ENCODE data around the gene LYZL1.
"Not testable (repeated sequence)": the region's sequence is repeated elsewhere in the genome, so short reads cannot be mapped to it uniquely, and the experiment has no call there.

The LYZL1 gene

DNA sequence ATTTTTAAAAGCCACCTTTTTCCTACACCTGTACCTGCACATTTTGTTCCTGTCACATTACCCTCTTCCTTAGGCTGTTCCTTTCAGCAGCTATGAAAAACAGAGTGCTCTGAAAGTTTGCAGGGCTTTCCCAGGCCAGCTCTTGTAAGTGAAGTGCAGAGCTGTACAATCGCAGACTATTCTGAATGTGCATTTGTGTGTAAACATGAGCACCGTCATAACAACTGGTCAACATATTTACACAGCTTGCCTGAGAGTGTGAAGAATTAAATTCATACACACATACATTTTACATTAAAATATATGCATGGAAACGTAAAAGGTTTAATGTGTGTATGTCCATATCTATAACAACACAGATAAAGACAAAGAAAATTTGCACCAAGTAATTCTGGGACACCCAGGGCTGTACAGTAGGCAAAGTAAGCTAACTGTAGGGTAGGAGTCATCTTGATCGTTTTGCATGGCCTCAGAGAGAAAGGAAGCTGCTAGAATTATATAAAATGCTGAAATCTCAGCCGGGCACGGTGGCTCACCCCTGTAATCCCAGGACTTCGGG lies 23.6 kb upstream of the LYZL1 start:
- no peak for DNase-seq

- no peak for DNase-seq
These were observed 22.2 kb upstream of the LYZL1 start for GRCh38 chr10:29266641-29267040.

GRCh38 chr10:29268011-29268410 lies 20.9 kb upstream of the LYZL1 start:
- no peak for DNase-seq

GRCh38 chr10:29269486-29269885 lies 19.4 kb upstream of the LYZL1 start:
- DNase-seq = no peak

- no peak for DNase-seq
These were observed 18.0 kb upstream of the LYZL1 start for GRCh38 chr10:29270883-29271282.

- DNase-seq = no peak
These were observed 17.0 kb upstream of the LYZL1 start for GRCh38 chr10:29271877-29272276.

DNA sequence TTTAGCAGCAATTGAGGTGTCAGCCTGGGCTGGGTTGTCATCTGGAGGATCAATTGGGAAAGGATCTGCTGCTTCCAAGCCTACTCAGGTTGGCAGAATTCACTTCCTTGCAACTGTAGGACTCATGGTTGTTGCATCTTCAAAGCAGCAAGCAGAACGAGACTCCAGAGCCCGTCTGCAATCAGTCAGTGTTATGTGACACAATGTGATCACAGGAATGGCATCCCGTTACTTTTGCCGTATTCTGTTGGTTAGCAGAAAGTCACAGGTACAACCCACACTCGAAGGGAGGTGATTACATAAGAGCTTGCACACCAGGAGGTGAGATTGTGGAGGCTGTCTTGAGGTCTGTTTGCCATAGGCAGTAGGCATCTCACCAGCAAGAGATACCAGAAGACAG lies 15.4 kb upstream of the LYZL1 start:
- no peak for DNase-seq

GRCh38 chr10:29276251-29276850 lies 12.5 kb upstream of the LYZL1 start:
- no peak for DNase-seq

GRCh38 chr10:29277296-29277695 lies 11.6 kb upstream of the LYZL1 start:
- no peak for DNase-seq

DNA sequence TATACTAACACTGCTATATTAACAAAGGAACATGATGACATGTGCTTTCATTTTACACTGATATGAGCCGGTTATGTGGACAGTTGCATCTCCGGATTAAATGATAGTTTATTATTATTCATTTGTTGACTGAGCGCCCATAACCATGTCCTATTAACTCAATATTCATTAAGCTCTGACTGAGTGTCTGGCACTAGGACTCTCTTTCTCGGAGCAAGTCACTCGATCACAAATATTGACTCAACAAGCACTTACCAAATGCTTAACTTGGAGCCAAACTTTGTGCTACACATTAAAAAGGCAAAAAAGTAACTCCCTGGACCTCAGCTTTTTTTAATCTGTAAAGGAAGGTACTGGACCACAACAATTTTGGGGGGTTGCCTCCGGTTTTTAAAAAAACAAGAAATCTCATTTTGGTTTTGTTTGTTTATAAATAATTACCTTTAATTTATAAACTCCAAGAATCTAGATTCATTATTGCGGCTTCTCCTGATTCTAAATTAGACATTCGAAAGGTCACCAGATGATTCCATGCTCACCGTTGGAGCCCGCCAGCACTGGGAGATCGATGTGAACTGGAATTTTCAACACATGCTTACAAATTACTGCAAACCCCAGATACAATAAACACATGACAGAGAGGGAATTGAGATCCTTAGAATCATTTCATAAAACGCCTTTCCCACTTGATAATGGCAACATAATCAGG lies 8.9 kb upstream of the LYZL1 start:
- DNase-seq = no peak

DNA sequence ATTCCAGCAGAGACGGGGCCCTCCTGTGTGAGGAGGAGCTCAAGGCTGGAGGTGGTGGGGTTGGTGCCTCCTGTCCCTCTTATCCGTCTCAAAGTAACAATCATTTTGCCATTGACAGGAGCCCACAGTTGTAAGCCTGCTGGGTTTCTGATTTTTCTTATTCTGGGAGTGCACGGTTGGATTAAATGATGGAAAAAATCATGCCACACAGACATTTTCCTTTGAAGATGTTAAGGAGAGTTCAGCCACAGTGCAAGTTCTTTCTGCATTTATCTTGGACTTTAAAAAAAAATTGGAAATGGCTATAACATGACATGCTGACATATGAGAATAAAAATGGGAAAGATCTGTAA lies 8.4 kb upstream of the LYZL1 start:
- no peak for DNase-seq

DNA sequence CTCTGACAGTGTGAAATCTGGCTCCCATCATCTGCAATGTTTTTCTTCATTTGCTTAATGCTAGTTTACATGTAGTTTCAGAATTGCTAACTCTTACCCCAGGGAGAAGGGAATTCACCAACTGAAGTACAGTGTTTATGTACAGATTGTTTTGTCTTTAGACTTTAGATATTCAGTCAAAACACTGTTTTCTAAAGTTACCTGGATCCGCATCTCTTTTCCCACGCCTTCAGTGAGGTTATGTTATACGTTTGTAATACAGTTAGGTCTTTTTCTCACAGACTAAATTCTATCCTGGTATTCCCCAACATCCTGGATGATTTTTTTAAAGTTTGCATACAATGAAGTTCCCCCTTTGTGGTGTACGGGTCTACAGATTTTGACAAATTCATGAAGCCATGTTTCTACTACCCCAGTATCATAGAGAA lies 3.2 kb upstream of the LYZL1 start:
- DNase-seq = no peak

- DNase-seq = no peak
These were observed 1.2 kb upstream of the LYZL1 start for GRCh38 chr10:29287635-29288034.

DNA sequence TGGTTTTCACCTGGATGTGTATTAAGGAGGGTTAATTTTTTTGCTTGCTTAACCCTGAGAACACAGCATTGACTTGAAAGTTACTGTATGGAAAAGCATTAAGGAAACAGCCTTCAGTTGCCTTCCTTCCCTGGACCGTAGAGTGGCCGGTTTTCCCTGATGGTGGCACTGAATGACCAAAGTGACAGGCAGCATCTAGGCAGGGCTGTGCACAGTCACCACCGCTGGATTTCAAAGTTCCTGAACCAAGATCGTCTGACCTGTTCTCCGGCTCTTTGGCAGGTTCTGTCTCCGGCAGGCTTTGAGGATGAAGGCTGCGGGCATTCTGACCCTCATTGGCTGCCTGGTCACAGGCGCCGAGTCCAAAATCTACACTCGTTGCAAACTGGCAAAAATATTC lies 2.7 kb downstream of the LYZL1 start:
- DNase-seq = not testable (repeated sequence)

DNA sequence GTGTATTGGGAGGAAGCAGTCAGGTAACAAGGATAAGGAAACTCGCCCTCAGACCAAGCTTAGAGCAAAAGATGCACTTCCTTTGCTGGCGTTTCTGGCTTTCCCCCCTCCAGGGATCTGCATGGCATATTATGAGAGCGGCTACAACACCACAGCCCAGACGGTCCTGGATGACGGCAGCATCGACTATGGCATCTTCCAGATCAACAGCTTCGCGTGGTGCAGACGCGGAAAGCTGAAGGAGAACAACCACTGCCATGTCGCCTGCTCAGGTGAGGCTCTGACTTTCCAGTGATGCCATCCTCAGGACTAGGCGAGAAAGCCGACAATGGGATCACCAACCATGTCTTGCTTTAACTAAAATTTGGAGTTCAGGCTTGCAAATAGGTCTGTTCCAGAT lies 3.5 kb downstream of the LYZL1 start:
- not testable (repeated sequence) for DNase-seq

- DNase-seq = no peak
These were observed 6.9 kb downstream of the LYZL1 start for GRCh38 chr10:29295813-29296212.

- no peak for DNase-seq
These were observed 8.8 kb downstream of the LYZL1 start for GRCh38 chr10:29297678-29298077.

- no peak for DNase-seq
These were observed 12.6 kb downstream of the LYZL1 start for GRCh38 chr10:29301359-29301910.

DNA sequence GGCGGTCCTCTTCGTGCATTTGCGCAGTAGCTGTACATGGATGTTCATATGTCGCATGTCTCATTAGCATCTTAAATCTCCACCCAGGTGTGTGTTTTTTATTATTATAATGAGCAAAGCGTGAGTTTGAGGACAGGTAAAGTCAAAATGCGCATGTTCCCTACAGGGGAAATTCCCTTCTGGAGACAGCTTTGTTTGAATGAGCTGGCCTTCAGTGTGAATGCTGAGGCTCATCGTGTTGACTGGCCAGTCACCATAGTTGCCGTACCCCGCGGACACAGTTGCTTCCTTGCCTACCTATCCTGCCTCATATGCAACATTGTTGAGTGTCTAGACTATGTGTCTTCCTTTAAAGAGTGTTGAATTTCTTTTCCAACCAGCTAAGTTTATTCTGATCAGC lies 13.6 kb downstream of the LYZL1 start:
- no peak for DNase-seq

DNA sequence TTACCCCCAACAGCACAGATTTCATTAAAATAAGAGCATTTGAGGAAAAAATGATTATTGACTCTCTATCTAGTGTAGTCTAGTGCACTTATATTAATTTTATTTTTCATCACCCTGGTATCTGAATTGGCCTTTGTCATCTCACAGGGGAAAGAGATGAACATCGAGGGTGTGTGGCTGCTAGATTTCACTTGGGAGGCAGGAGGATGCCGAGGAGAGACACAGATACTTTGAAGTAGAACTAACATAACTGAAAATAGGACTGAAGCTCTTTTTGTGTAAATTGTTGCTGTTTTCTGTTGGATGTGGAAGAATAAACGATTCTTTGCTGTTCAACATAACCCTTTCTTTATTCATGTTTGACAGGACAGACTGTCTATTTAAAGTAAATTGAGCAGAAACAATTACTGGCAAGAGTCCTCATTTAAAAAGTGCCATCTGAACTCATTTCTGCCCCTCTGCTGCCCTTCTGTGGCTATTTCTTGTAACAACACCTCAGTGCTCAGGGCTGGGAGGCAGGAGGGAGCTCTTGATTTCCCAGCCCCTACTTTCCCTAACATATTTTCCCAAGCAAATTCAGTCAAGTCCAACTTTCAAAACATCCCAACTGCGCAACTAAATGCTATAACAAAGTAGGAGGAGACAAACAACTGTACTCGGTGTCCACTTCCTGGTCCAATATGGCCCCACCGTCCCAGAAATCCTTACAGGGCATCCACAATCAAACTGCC lies 15.6 kb downstream of the LYZL1 start:
- DNase-seq = peak; percentile 5

DNA sequence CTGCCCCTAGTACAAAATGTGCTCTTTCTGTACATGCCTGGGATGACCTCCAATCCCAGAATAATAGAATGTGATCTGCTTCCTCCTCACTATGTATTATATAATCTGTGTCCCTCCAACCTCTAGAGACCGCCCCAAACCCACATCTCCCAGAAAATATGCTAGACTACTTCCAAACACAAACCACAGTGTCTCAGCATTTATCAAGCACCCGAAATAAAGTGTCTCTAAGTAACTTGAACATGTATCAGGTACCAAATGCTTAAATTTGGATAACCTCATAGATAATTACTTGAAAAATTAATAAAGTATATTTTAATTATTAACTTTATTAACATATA lies 16.1 kb downstream of the LYZL1 start:
- no peak for DNase-seq

DNA sequence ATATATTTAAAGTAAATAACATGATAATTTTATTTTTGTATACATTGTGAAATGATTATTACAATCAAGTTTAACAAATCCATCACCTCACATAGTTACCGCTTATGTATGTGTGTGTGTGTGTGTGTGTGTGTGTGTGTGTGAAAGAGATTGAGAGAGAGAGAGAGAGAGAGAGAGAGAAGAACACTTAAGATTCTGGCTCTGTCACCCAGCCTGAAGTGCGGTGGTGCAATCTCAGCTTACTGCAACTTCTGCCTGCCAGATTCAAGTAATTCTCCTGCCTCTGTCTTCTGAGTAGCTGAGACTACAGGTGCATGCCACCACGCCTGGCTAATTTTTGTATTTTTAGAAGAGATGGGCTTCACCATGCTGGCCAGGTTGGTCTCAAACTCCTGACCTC lies 17.8 kb downstream of the LYZL1 start:
- DNase-seq = no peak

DNA sequence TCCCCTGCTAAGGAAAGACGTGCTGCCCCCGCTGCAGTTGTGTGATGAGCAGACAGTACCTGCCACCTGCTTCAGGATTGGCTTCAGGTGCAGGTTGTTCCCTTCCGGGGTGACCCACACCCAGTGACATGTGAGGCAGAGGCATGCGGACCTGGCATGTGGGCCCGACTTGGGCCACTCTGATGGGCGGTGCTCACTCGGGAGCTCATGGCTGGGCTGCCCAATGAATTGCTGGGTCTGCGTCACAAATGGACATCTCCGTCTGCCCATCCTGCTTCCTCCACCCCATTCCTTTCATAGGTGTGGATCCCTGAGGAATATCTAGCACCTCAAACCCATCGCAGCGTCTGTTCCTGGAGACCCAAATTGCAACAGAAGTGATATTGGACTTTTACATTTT lies 19.3 kb downstream of the LYZL1 start:
- not testable (repeated sequence) for DNase-seq

GRCh38 chr10:29309465-29309864 lies 20.6 kb downstream of the LYZL1 start:
- DNase-seq = no peak

Measured in activated CD4-positive, alpha-beta T cell treated with anti-CD3 and anti-CD28 coated beads, Interleukin-2, amount 50 U/mL, for 1 hour (primary cell).